Measurements from ENCODE around the gene TRABD2B.

GRCh38 chr1:47898133-47898845, 98.9 kb downstream of the TRABD2B start:
- TF ChIP-seq, protein P1, sequence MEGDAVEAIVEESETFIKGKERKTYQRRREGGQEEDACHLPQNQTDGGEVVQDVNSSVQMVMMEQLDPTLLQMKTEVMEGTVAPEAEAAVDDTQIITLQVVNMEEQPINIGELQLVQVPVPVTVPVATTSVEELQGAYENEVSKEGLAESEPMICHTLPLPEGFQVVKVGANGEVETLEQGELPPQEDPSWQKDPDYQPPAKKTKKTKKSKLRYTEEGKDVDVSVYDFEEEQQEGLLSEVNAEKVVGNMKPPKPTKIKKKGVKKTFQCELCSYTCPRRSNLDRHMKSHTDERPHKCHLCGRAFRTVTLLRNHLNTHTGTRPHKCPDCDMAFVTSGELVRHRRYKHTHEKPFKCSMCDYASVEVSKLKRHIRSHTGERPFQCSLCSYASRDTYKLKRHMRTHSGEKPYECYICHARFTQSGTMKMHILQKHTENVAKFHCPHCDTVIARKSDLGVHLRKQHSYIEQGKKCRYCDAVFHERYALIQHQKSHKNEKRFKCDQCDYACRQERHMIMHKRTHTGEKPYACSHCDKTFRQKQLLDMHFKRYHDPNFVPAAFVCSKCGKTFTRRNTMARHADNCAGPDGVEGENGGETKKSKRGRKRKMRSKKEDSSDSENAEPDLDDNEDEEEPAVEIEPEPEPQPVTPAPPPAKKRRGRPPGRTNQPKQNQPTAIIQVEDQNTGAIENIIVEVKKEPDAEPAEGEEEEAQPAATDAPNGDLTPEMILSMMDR (IDR thresholded peaks at IDR 0.05): no peak
- no peak for TF ChIP-seq POLR2A (IDR thresholded peaks at IDR 0.05)

Measured in breast epithelium (tissue), 3 donors.